Measurements from ENCODE around the gene ZBTB43. TPM values are rescaled to one million over a fixed set of nuclear protein-coding genes. Genes with fewer than 3 reads are reported as not detected.
"Not testable (repeated sequence)": the region's sequence is repeated elsewhere in the genome, so short reads cannot be mapped to it uniquely, and the experiment has no call there.

The ZBTB43 gene
- total and polyA plus RNA-seq, 2 donors = 11.2 to 16.8 TPM

DNA sequence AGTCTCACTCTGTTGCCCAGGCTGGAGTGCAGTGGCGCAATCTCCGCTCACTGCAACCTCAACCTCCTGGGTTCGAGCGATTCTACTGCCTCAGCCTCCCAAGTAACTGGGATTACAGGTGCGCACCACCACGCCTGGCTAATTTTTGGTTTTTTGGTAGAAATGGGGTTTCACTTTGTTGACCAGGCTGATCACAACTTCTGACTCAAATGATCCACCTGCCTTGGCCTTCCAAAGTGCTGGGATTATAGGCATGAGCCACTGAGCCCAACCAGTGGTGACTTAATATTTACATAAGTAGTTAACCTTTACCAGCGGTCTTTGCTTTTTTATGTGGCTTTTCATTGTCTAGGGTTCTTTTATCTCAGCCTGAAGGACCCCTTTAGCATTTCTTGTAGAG is 19.2 kb downstream of the ZBTB43 start:
- not testable (repeated sequence) for H3K4me3 ChIP-seq (ENCODE audit: low read depth, low read length); DNase-seq (ENCODE audit: extremely low spot score); H3K27ac ChIP-seq (ENCODE audit: low read depth); H3K4me1 ChIP-seq (ENCODE audit: insufficient read depth); H3K36me3 ChIP-seq (ENCODE audit: insufficient read depth)
- WGBS = 96% methylated on average over 7 of the region's 7 CpGs

- H3K4me1 ChIP-seq (ENCODE audit: insufficient read depth) = no peaks in the 10 kb centered on the region
- WGBS = 93% methylated on average over 7 of the region's 7 CpGs
- no peak overlapping the region for H3K27ac ChIP-seq (ENCODE audit: low read depth)
- no peak overlapping the region for H3K4me3 ChIP-seq (ENCODE audit: low read depth, low read length)
- no peak for DNase-seq (ENCODE audit: extremely low spot score)
- no peaks in the 10 kb centered on the region for H3K36me3 ChIP-seq (ENCODE audit: insufficient read depth)
Measured at GRCh38 chr9:126827227-126827626, 22.4 kb downstream of the ZBTB43 start.

GRCh38 chr9:126829035-126829434 is 24.2 kb downstream of the ZBTB43 start:
- WGBS = 92% methylated on average over 1 of the region's 1 CpG
- no peak overlapping the region for H3K4me3 ChIP-seq (ENCODE audit: low read depth, low read length)
- no peaks in the 10 kb centered on the region for H3K4me1 ChIP-seq (ENCODE audit: insufficient read depth)
- H3K36me3 ChIP-seq (ENCODE audit: insufficient read depth) = no peaks in the 10 kb centered on the region
- no peak for DNase-seq (ENCODE audit: extremely low spot score)
- H3K27ac ChIP-seq (ENCODE audit: low read depth) = no peak overlapping the region

DNA sequence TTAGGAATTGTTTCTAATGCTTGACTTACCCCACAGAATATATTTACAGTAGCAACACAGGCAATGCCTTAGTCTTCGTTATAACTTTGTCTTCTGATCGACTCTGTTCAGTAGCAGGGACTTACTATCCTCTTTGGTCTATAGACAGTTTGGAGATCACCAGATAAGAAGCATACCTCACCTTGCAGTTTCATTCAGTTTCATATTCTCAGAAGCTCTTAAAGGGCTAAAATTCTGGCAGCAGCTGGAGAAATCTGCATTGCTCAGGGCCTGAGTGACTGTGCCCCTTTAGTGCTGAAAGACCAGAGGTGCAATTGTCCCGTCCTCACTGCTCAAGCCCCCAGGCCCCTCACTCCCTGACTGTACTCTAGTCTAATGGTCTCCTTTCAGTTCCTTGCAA is 26.0 kb downstream of the ZBTB43 start:
- no peaks in the 10 kb centered on the region for H3K36me3 ChIP-seq (ENCODE audit: insufficient read depth)
- WGBS = 89% methylated on average over 3 of the region's 3 CpGs
- H3K4me1 ChIP-seq (ENCODE audit: insufficient read depth) = no peaks in the 10 kb centered on the region
- H3K4me3 ChIP-seq (ENCODE audit: low read depth, low read length) = no peak overlapping the region
- H3K27ac ChIP-seq (ENCODE audit: low read depth) = no peak overlapping the region
- no peak for DNase-seq (ENCODE audit: extremely low spot score)

DNA sequence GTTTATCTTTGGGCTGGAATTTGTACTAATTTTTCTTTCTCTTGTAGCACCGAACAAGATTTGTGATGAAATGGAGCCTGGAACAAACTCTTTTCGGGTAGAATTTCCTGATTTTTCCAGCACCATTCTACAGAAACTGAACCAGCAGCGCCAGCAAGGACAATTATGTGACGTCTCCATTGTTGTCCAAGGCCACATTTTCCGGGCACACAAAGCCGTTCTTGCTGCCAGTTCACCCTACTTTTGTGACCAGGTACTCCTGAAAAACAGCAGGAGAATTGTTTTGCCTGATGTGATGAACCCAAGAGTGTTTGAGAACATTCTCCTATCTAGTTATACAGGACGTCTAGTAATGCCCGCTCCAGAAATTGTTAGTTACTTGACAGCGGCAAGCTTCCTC is 27.6 kb downstream of the ZBTB43 start:
- WGBS = 95% methylated on average over 9 of the region's 9 CpGs
- H3K36me3 ChIP-seq (ENCODE audit: insufficient read depth) = no peaks in the 10 kb centered on the region
- H3K4me1 ChIP-seq (ENCODE audit: insufficient read depth) = no peaks in the 10 kb centered on the region
- H3K27ac ChIP-seq (ENCODE audit: low read depth) = no peak overlapping the region
- H3K4me3 ChIP-seq (ENCODE audit: low read depth, low read length) = no peak overlapping the region
- no peak for DNase-seq (ENCODE audit: extremely low spot score)

DNA sequence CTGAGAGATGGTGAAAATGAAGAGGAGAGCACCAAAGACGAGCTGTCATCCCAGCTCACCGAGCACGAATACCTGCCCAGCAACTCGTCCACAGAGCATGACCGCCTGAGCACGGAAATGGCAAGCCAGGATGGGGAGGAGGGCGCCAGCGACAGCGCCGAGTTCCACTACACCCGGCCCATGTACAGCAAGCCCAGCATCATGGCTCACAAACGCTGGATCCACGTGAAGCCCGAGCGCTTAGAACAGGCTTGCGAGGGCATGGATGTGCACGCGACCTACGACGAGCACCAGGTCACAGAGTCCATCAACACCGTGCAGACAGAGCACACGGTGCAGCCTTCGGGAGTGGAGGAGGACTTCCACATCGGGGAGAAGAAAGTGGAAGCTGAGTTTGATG is 28.2 kb downstream of the ZBTB43 start:
- DNase-seq (ENCODE audit: extremely low spot score) = no peak
- Histone ChIP-seq H3K4me1 (ENCODE audit: insufficient read depth) (no peaks in the 10 kb centered on the region), H3K27ac (ENCODE audit: low read depth) (no peak overlapping the region), H3K4me3 (ENCODE audit: low read depth, low read length) (no peak overlapping the region), H3K36me3 (ENCODE audit: insufficient read depth) (no peaks in the 10 kb centered on the region)
- WGBS = 95% methylated on average over 24 of the region's 24 CpGs

DNA sequence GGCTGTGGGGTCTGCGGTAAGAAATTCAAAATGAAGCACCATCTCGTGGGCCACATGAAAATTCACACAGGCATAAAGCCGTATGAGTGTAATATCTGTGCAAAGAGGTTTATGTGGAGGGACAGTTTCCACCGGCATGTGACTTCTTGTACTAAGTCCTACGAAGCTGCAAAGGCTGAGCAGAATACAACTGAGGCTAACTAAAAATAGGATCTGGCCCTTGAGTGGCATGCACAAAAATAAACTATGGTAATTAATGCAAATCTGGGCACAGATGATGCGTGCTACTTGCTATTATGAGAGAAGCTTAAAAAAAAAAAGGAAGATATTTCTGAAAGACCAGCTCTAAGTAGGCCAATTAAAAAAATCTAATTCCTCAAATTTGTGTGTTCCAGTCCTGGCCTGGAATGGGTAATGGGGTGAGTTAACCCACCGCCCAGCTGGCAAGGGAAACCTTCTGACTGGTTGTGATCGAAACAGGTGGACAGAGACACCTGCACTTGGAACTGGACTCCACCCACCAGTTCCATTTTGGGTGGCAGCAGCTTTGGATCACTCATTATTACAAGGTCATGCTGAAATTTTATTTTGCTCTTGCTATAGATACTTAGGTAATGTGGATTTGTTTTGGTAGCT is 29.0 kb downstream of the ZBTB43 start:
- no peaks in the 10 kb centered on the region for H3K36me3 ChIP-seq (ENCODE audit: insufficient read depth)
- 91% methylated on average over 8 of the region's 8 CpGs for WGBS
- no peak overlapping the region for H3K27ac ChIP-seq (ENCODE audit: low read depth)
- no peak overlapping the region for H3K4me3 ChIP-seq (ENCODE audit: low read depth, low read length)
- no peaks in the 10 kb centered on the region for H3K4me1 ChIP-seq (ENCODE audit: insufficient read depth)
- no peak for DNase-seq (ENCODE audit: extremely low spot score)

DNA sequence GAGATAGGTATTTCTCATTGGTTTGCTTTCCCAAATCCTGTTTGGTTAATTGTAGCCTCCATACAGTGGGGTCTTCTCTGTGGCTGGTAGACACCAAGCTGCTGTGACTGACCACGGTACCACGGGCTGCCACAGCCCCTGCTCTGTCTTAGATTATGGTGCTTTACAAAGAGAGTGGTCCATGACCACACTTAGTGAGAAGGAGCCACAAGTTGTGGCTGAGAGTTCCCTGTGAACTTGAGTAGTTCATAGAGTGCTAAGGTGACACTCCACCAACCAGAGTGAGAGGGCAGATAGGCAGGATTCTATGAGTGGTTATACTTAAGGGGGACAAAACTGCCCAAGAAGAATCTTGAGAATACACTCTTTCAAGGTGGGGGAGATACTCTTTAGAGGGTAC is 29.8 kb downstream of the ZBTB43 start:
- Histone ChIP-seq H3K36me3 (ENCODE audit: insufficient read depth) (no peaks in the 10 kb centered on the region), H3K27ac (ENCODE audit: low read depth) (no peak overlapping the region), H3K4me3 (ENCODE audit: low read depth, low read length) (no peak overlapping the region), H3K4me1 (ENCODE audit: insufficient read depth) (no peaks in the 10 kb centered on the region)
- no peak for DNase-seq (ENCODE audit: extremely low spot score)
- 94% methylated on average over 2 of the region's 2 CpGs for WGBS

DNA sequence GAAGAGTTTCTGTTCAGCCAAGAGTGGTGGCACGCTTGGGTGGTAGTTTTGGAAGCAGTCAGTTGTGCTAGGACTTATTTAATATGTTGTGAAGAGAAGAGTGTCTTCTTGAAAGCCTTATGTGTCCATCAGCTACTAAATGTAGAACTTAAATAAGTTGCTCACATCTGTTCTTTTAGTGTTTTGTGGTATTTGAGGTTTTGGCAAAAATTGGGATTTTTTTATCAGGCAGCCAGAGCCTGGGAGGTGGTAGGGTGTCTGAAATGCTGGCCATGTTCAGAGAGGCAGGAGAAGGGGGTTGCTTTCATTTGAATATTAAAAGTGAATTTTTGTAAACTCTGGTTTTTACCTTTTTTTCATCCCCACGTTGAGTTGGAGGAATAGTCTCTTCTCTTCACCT is 31.4 kb downstream of the ZBTB43 start:
- Histone ChIP-seq H3K36me3 (ENCODE audit: insufficient read depth) (no peaks in the 10 kb centered on the region), H3K4me1 (ENCODE audit: insufficient read depth) (no peaks in the 10 kb centered on the region), H3K4me3 (ENCODE audit: low read depth, low read length) (no peak overlapping the region), H3K27ac (ENCODE audit: low read depth) (no peak overlapping the region)
- DNase-seq (ENCODE audit: extremely low spot score) = no peak
- WGBS = 93% methylated on average over 2 of the region's 2 CpGs

DNA sequence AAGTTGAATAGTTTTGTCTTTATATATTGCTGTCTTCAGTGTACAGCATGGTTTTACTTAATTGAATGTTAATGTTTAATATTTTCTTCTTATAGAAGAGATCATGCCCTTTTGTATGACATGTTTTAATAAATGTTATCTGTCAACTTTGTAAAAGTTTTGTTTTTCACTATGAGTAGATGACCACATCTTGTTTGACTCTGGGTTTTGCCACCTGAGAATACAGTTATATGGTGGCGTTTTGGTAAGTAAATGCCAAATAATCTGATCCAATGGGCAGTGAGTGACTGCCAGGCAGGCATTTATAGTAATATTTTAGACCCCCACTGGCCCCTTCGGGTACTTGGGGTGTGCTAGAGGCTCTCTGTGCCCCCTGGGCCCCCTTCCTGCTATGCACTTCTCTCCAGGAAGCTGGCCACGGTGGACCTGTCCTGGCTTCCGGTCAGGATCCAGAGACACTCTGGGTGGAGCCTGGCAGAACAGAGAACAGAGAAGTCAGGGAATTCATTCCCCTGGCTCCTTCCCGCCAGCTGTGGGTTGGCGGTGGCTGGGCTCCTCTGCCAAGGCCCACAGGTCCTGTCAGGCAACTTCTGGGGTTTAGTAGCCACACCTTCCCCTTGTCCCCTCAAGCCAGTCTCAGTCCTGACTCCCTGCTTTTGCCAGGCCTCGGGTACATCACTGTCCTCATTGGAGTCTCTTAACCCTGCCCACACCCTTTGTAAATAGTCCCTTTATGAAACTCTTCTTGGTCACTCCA is 33.4 kb downstream of the ZBTB43 start:
- no peak for DNase-seq (ENCODE audit: extremely low spot score)
- Histone ChIP-seq H3K4me1 (ENCODE audit: insufficient read depth) (no peaks in the 10 kb centered on the region), H3K4me3 (ENCODE audit: low read depth, low read length) (no peak overlapping the region), H3K27ac (ENCODE audit: low read depth) (no peak overlapping the region), H3K36me3 (ENCODE audit: insufficient read depth) (no peaks in the 10 kb centered on the region)
- WGBS = 73% methylated on average over 7 of the region's 7 CpGs

GRCh38 chr9:126838895-126839294 is 34.1 kb downstream of the ZBTB43 start:
- Histone ChIP-seq H3K27ac (ENCODE audit: low read depth) (no peak overlapping the region), H3K4me3 (ENCODE audit: low read depth, low read length) (no peak overlapping the region), H3K36me3 (ENCODE audit: insufficient read depth) (no peaks in the 10 kb centered on the region), H3K4me1 (ENCODE audit: insufficient read depth) (no peaks in the 10 kb centered on the region)
- 92% methylated on average over 12 of the region's 12 CpGs for WGBS
- DNase-seq (ENCODE audit: extremely low spot score) = no peak

DNA sequence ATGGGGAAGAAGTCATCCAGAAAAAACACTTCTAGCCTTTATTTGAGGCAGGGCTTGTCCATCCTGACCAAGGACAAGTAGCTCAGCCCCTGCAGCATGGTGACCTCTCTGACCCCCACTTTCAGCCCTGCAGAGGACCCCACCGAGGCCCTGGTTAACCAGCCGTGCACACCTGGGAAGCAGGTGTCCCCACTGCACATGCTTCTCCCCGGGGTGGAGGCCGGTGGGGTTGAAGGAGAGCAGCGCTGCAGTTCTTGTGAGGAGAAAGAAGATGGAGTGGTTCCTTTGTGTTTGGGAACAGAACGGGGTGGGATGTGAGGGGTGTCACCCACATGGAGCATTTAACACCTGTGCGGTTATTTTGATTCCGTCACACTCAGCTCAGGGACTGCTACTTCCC is 34.5 kb downstream of the ZBTB43 start:
- Histone ChIP-seq H3K4me1 (ENCODE audit: insufficient read depth) (no peaks in the 10 kb centered on the region), H3K36me3 (ENCODE audit: insufficient read depth) (no peaks in the 10 kb centered on the region), H3K27ac (ENCODE audit: low read depth) (no peak overlapping the region), H3K4me3 (ENCODE audit: low read depth, low read length) (no peak overlapping the region)
- DNase-seq (ENCODE audit: extremely low spot score) = no peak
- 92% methylated on average over 8 of the region's 8 CpGs for WGBS

DNA sequence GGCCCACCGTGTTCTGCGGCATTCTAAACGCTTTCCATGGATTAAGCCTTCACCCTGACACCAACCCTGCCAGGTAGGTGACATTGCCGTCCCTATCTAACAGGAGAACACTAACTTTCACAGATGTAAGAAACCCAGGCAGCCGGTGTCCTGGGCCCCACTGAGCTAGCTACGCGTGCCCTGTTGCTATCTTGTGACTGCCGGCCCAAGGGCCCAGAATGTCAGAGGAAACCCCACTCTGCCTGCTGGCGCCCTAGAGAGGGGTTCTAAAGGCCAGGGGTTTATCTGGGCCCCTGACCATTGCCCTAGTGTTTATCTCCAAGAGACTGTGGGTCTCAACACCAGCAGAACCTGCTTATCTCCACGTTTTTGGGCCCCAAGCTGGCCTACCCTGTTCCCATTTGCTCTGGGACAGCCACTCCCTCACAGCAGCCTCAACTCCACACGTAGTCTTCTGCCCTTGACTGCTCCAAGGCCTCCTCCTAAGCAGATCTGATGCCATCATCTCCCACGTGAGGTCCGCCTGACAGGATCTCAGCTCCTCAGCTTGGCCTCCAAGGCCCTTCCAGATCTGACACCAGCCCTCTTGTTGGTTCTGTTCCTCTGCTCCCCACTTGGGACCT is 37.5 kb downstream of the ZBTB43 start:
- DNase-seq (ENCODE audit: extremely low spot score) = no peak
- no peaks in the 10 kb centered on the region for H3K36me3 ChIP-seq (ENCODE audit: insufficient read depth)
- no peaks in the 10 kb centered on the region for H3K4me1 ChIP-seq (ENCODE audit: insufficient read depth)
- no peak overlapping the region for H3K27ac ChIP-seq (ENCODE audit: low read depth)
- no peak overlapping the region for H3K4me3 ChIP-seq (ENCODE audit: low read depth, low read length)
- 88% methylated on average over 13 of the region's 13 CpGs for WGBS
